ENCODE measurements around the gene ALAS2.

The ALAS2 gene

GRCh38 chrX:54994668-54995351 lies 36.0 kb downstream of the ALAS2 start:
- no peaks in the 10 kb centered on the region for H3K27me3 ChIP-seq (ENCODE audit: insufficient read depth, poor library complexity, severe bottlenecking)
- H3K4me3 ChIP-seq (replicated peaks; ENCODE audit: insufficient read depth, low read length): no peak overlapping the region
- no peak overlapping the region for H3K27ac ChIP-seq (replicated peaks)
- DNase-seq (ENCODE audit: low read depth in 1 of 2, low spot score in 1 of 2): no peak
- TF ChIP-seq POLR2AphosphoS5 (IDR thresholded peaks at IDR 0.05; ENCODE audit: low read depth): no peak
- TF ChIP-seq REST (IDR thresholded peaks at IDR 0.05; ENCODE audit: insufficient replicate concordance, low read depth): no peak
- TF ChIP-seq CTCF (IDR thresholded peaks at IDR 0.05; ENCODE audit: insufficient read depth, low read length): no peak
- TF ChIP-seq GABPA (IDR thresholded peaks at IDR 0.05; ENCODE audit: low read depth): no peak
- no peak for TF ChIP-seq SPI1 (IDR thresholded peaks at IDR 0.05; ENCODE audit: borderline replicate concordance, low read depth)

- no peak within 1 kb of the TSS for H3K4me3 ChIP-seq (replicated peaks; ENCODE audit: insufficient read depth, low read length)
- TF ChIP-seq SPI1 (IDR thresholded peaks at IDR 0.05; ENCODE audit: borderline replicate concordance, low read depth): no peak
- TF ChIP-seq POLR2AphosphoS5 (IDR thresholded peaks at IDR 0.05; ENCODE audit: low read depth): no peak
- no peak for TF ChIP-seq REST (IDR thresholded peaks at IDR 0.05; ENCODE audit: insufficient replicate concordance, low read depth)
- no peak for TF ChIP-seq GABPA (IDR thresholded peaks at IDR 0.05; ENCODE audit: low read depth)
- TF ChIP-seq CTCF (IDR thresholded peaks at IDR 0.05; ENCODE audit: insufficient read depth, low read length): no peak
- no peak within 1 kb of the TSS for H3K27ac ChIP-seq (replicated peaks)
- no peaks in the 10 kb centered on the region for H3K27me3 ChIP-seq (ENCODE audit: insufficient read depth, poor library complexity, severe bottlenecking)
- no peak for DNase-seq (ENCODE audit: low read depth in 1 of 2, low spot score in 1 of 2)
Observed at GRCh38 chrX:54994099-54994498, 36.7 kb downstream of the ALAS2 start, which contains the start of gene PFKFB1. Gene PFKFB1, minus strand, starts transcription at chrX:54994188. Its CDS starts 181 bp downstream, at chrX:54994007.

DNA sequence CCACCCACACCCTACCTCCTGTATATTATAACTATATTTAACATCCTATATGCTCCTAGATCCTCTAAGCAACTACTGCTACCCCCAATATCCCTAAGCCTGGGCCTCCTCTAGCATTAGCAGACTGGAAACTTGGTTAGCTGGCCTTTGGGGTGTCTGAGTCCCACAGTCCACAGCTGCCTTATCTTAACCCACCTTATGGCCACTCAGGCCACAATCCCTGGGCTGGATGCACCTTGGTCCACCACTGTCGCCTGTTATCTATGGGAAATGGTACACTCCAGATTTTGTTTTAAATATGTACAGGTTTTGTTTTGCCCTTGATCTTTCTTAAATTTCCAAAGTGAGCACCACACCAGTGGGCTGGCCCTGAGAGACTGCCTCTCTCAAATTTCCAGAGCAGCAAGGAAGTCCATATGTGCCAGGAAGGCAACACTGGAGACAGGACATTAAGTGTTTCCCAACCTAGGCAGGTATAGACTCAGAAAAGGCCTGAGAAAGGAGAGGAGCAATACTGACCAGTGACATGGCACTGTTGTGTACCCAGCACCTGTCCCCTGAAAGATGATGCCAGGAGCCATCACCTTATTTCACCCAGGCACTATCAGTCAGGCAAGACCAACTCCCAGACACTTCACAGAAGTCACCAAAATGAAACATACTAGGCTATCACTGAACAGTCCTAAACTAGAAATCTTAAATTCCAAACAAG lies 37.7 kb downstream of the ALAS2 start:
- Histone ChIP-seq H3K4me3 (replicated peaks; ENCODE audit: insufficient read depth, low read length) (no peak overlapping the region), H3K27me3 (ENCODE audit: insufficient read depth, poor library complexity, severe bottlenecking) (no peaks in the 10 kb centered on the region), H3K27ac (replicated peaks) (no peak overlapping the region)
- TF ChIP-seq SPI1 (IDR thresholded peaks at IDR 0.05; ENCODE audit: borderline replicate concordance, low read depth) (no peak), POLR2AphosphoS5 (IDR thresholded peaks at IDR 0.05; ENCODE audit: low read depth) (no peak), REST (IDR thresholded peaks at IDR 0.05; ENCODE audit: insufficient replicate concordance, low read depth) (no peak), CTCF (IDR thresholded peaks at IDR 0.05; ENCODE audit: insufficient read depth, low read length) (no peak), GABPA (IDR thresholded peaks at IDR 0.05; ENCODE audit: low read depth) (no peak)
- no peak for DNase-seq (ENCODE audit: low read depth in 1 of 2, low spot score in 1 of 2)
